Measurements from ENCODE around the gene ATL1. TPM values are rescaled to one million over a fixed set of nuclear protein-coding genes. Genes with fewer than 3 reads are reported as not detected.

Gene ATL1
- total RNA-seq, 1 donor from 2014 or later = 1.8 TPM

DNA sequence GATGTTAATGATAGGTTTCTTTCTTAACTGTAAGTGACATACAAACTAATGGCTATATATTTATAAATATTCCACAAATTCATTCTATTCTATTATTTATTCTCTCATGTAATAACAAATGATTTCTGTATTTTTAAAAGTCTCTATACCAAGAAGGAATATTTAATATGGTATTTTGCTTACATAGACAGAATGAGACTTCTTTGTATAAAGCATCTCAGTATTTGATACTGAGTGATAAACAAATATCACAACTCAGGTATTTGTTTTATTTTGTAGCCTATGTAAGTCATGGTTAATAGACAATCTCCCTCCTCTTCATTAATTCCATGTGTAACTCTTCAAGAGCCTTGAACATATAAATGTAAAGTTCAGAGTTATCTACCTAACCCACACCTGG, 18.0 kb downstream of the ATL1 start:
- Mint-ChIP-seq H3K27me3 (ENCODE audit: low read depth) (peaks cover 1% of the 10 kb centered on the region), H3K36me3 (no peaks in the 10 kb centered on the region), H3K4me1 (no peaks in the 10 kb centered on the region), H3K4me3 (no peak overlapping the region), H3K27ac (no peak overlapping the region), H3K9me3 (peaks cover 5% of the 10 kb centered on the region)
- DNase-seq (ENCODE audit: low spot score in 2 of 2, unreplicated experiment in 2 of 2) = no peak
- TF ChIP-seq, protein P1, sequence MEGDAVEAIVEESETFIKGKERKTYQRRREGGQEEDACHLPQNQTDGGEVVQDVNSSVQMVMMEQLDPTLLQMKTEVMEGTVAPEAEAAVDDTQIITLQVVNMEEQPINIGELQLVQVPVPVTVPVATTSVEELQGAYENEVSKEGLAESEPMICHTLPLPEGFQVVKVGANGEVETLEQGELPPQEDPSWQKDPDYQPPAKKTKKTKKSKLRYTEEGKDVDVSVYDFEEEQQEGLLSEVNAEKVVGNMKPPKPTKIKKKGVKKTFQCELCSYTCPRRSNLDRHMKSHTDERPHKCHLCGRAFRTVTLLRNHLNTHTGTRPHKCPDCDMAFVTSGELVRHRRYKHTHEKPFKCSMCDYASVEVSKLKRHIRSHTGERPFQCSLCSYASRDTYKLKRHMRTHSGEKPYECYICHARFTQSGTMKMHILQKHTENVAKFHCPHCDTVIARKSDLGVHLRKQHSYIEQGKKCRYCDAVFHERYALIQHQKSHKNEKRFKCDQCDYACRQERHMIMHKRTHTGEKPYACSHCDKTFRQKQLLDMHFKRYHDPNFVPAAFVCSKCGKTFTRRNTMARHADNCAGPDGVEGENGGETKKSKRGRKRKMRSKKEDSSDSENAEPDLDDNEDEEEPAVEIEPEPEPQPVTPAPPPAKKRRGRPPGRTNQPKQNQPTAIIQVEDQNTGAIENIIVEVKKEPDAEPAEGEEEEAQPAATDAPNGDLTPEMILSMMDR (IDR thresholded peaks at IDR 0.05; ENCODE audit: unreplicated experiment) = no peak

DNA sequence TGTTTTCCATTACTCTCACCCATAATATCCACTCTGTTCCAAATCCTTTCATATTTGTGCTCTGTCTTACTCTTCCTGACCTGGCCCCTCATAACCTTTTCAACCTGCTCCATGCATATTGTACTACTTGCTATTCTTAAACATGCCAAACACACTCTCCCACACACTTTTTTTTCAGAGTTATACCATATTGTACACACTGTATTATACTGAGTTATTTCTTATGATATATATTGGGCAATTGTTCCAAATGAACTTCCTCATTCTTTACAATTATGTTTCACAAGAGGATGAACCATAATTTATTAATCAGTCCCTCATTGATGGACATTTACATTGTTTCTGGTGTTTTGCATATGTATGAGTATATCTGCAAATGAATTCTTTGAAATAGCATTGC, 18.5 kb downstream of the ATL1 start:
- TF ChIP-seq, protein P1 (IDR thresholded peaks at IDR 0.05; ENCODE audit: unreplicated experiment) = no peak
- Mint-ChIP-seq H3K27me3 (ENCODE audit: low read depth) (peaks cover 1% of the 10 kb centered on the region), H3K27ac (no peak overlapping the region), H3K9me3 (peaks cover 5% of the 10 kb centered on the region), H3K4me3 (no peak overlapping the region), H3K4me1 (no peaks in the 10 kb centered on the region), H3K36me3 (no peaks in the 10 kb centered on the region)
- no peak for DNase-seq (ENCODE audit: low spot score in 2 of 2, unreplicated experiment in 2 of 2)

DNA sequence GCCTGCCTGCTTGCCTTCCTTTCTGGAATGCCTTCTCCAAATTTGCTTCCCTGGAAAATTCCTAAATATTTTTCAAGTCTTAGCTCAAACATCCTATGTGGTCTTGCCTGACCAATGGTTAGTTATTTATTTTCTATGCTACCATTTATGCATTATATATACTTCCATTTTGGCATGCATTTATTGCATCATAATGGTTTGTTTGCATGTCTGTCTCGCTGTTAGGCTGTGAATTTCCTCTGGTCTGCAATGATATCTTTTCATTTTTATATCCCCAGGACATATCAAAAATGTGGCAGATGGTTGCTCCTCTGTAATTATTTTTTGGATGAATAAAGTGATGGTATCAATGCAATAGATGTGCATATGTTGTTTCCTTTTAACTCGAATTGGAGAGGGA, 30.5 kb downstream of the ATL1 start:
- TF ChIP-seq, protein P1 (IDR thresholded peaks at IDR 0.05; ENCODE audit: unreplicated experiment) = no peak
- Mint-ChIP-seq H3K9me3 (no peaks in the 10 kb centered on the region), H3K36me3 (no peaks in the 10 kb centered on the region), H3K4me3 (no peak overlapping the region), H3K4me1 (no peaks in the 10 kb centered on the region), H3K27me3 (ENCODE audit: low read depth) (no peaks in the 10 kb centered on the region), H3K27ac (no peak overlapping the region)
- no peak for DNase-seq (ENCODE audit: low spot score in 2 of 2, unreplicated experiment in 2 of 2)

DNA sequence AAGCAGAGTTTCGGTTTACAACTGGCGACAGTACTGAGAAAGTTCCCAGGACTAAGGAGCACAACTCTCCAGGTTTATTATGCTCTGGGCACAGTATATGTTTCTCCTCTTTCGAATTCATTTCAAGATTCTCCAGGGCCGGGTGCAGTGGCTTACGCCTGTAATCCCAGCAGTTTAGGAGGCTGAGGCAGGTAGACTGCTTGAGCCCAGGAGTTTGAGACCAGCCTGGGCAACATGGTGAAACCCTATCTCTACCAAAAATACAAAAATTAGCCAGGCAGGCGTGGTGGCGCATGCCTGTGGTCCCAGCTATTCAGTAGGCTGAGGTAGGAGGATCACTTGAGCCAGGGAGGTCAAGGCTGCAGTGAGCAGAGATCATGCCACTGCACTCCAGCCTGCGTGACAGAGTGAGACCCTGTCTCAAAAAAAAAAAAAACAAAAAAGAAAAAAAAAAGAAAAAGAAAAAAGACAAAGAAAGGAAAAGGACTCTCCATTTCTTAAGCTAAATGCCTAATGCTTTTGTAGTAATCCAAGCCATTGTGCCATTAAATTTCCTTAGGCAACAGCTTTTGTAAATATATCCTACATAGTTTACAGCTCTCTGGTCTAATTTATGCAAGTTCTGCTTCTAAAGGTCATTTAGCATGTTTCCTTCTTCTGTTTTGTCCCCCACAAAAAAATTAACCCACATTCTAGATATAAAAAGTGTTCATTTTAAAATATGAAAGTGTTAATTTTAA, 34.8 kb downstream of the ATL1 start:
- Mint-ChIP-seq H3K4me1 (peaks cover 2% of the 10 kb centered on the region), H3K36me3 (no peaks in the 10 kb centered on the region), H3K27me3 (ENCODE audit: low read depth) (no peaks in the 10 kb centered on the region), H3K9me3 (no peaks in the 10 kb centered on the region), H3K27ac (no peak overlapping the region), H3K4me3 (no peak overlapping the region)
- TF ChIP-seq, protein P1 (IDR thresholded peaks at IDR 0.05; ENCODE audit: unreplicated experiment) = no peak
- no peak for DNase-seq (ENCODE audit: low spot score in 2 of 2, unreplicated experiment in 2 of 2)

DNA sequence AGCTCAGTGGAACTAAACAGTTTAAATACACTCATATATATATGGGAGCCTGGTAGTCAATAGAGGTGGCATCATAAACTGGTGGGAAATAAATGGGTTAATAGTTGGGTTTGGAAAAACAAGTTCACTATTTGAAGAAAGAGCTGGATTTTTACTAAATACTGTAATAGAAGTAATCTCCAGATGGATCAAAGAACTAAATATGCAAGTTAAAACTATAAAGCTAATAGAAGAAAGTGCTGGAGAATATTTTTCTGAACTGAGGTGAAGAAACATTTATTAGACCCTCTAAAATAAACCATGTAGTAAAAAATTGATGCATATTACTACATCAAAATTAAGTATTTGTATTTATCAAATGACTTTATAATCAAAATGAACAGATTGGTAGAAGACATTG, 38.8 kb downstream of the ATL1 start:
- peaks cover 18% of the 10 kb centered on the region for H3K4me1 Mint-ChIP-seq
- H3K9me3 Mint-ChIP-seq = no peaks in the 10 kb centered on the region
- no peak overlapping the region for H3K27ac Mint-ChIP-seq
- H3K4me3 Mint-ChIP-seq = no peak overlapping the region
- no peak for DNase-seq (ENCODE audit: low spot score in 2 of 2, unreplicated experiment in 2 of 2)
- H3K27me3 Mint-ChIP-seq (ENCODE audit: low read depth) = no peaks in the 10 kb centered on the region
- TF ChIP-seq, protein P1 (IDR thresholded peaks at IDR 0.05; ENCODE audit: unreplicated experiment) = no peak
- no peaks in the 10 kb centered on the region for H3K36me3 Mint-ChIP-seq
